Measurements from ENCODE around the gene CDK6.

- TF ChIP-seq, protein P1, sequence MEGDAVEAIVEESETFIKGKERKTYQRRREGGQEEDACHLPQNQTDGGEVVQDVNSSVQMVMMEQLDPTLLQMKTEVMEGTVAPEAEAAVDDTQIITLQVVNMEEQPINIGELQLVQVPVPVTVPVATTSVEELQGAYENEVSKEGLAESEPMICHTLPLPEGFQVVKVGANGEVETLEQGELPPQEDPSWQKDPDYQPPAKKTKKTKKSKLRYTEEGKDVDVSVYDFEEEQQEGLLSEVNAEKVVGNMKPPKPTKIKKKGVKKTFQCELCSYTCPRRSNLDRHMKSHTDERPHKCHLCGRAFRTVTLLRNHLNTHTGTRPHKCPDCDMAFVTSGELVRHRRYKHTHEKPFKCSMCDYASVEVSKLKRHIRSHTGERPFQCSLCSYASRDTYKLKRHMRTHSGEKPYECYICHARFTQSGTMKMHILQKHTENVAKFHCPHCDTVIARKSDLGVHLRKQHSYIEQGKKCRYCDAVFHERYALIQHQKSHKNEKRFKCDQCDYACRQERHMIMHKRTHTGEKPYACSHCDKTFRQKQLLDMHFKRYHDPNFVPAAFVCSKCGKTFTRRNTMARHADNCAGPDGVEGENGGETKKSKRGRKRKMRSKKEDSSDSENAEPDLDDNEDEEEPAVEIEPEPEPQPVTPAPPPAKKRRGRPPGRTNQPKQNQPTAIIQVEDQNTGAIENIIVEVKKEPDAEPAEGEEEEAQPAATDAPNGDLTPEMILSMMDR (IDR thresholded peaks at IDR 0.05): no peak
- TF ChIP-seq POLR2A (IDR thresholded peaks at IDR 0.05): no peak
Observed at GRCh38 chr7:92768501-92769393, 67.6 kb downstream of the CDK6 start.

Measured in lower leg skin (tissue), 3 donors.